Measurements from ENCODE around the gene KRT85. TPM values are rescaled to one million over a fixed set of nuclear protein-coding genes. Genes with fewer than 3 reads are reported as not detected.
"Not testable (repeated sequence)": the region's sequence is repeated elsewhere in the genome, so short reads cannot be mapped to it uniquely, and the experiment has no call there.

KRT85 gene
- 0.05 TPM in 1 of 2 replicates, not detected in the other for total RNA-seq (2014; rRNA removed; shearing (Covaris generic))

GRCh38 chr12:52366738-52367485, at the start of gene KRT85:
Gene KRT85, minus strand, starts transcription at chr12:52367481. Its CDS starts 76 bp downstream, at chr12:52367405.
- DNase-seq (ENCODE audit: low spot score), result no peak

- DNase-seq (ENCODE audit: low spot score), result no peak
Observed at GRCh38 chr12:52416795-52417194, 49.5 kb upstream of the KRT85 start.

GRCh38 chr12:52415870-52416750, 48.8 kb upstream of the KRT85 start:
- peak; percentile 37 for DNase-seq (ENCODE audit: low spot score)

- no peak for DNase-seq (ENCODE audit: low spot score)
Observed at GRCh38 chr12:52414936-52415335, 47.7 kb upstream of the KRT85 start.

- DNase-seq (ENCODE audit: low spot score), result no peak
Observed at GRCh38 chr12:52413782-52414345, 46.6 kb upstream of the KRT85 start.

- no peak for DNase-seq (ENCODE audit: low spot score)
Observed at GRCh38 chr12:52413202-52413601, 45.9 kb upstream of the KRT85 start.

GRCh38 chr12:52411815-52412214, 44.5 kb upstream of the KRT85 start:
- no peak for DNase-seq (ENCODE audit: low spot score)

- not testable (repeated sequence) for DNase-seq (ENCODE audit: low spot score)
Observed at GRCh38 chr12:52410589-52411248, 43.4 kb upstream of the KRT85 start.

- no peak for DNase-seq (ENCODE audit: low spot score)
Observed at GRCh38 chr12:52407918-52408317, 40.6 kb upstream of the KRT85 start.

- no peak for DNase-seq (ENCODE audit: low spot score)
Observed at GRCh38 chr12:52405922-52406385, 38.7 kb upstream of the KRT85 start, which contains the start of gene KRT82. Gene KRT82, minus strand, starts transcription at chr12:52406335. Its CDS starts 58 bp downstream, at chr12:52406277.

GRCh38 chr12:52404951-52405350, 37.7 kb upstream of the KRT85 start:
- DNase-seq (ENCODE audit: low spot score), result no peak

- DNase-seq (ENCODE audit: low spot score), result no peak
Observed at GRCh38 chr12:52403561-52403960, 36.3 kb upstream of the KRT85 start.

- no peak for DNase-seq (ENCODE audit: low spot score)
Observed at GRCh38 chr12:52402873-52403540, 35.7 kb upstream of the KRT85 start.

- no peak for DNase-seq (ENCODE audit: low spot score)
Observed at GRCh38 chr12:52402377-52402776, 35.1 kb upstream of the KRT85 start.

GRCh38 chr12:52401926-52402325, 34.6 kb upstream of the KRT85 start:
- no peak for DNase-seq (ENCODE audit: low spot score)

GRCh38 chr12:52401526-52401925, 34.2 kb upstream of the KRT85 start:
- no peak for DNase-seq (ENCODE audit: low spot score)

- no peak for DNase-seq (ENCODE audit: low spot score)
Observed at GRCh38 chr12:52400906-52401305, 33.6 kb upstream of the KRT85 start.

GRCh38 chr12:52399756-52400155, 32.5 kb upstream of the KRT85 start:
- no peak for DNase-seq (ENCODE audit: low spot score)

- DNase-seq (ENCODE audit: low spot score), result no peak
Observed at GRCh38 chr12:52398176-52398575, 30.9 kb upstream of the KRT85 start.

- DNase-seq (ENCODE audit: low spot score), result no peak
Observed at GRCh38 chr12:52396656-52397055, 29.4 kb upstream of the KRT85 start.

Measured in A172 (cell line).